Gastrocnemius medialis (tissue), 4 donors: ENCODE measurements around the gene GPR141. TPM values are rescaled to one million over a fixed set of nuclear protein-coding genes. Genes with fewer than 3 reads are reported as not detected.

Experiments
- ATAC-seq, 2 donors: fragments of 150-250 bp; one replicate each; pipeline ENCODE4 v1.9.1; 2016
- DNase-seq, 2 donors: peaks; one replicate each; pipeline ENCODE4 v3.0.0-alpha.2; 2019
- H3K27ac ChIP-seq, 4 donors: fragments of 200-600 bp; sonication (generic); 1 replicate in 1 of 4; 2 replicates in 3 of 4; pipeline ENCODE4 v1.5.1; 2016 to 2018; ENCODE audit warnings: mild to moderate bottlenecking in 2 of 4, moderate library complexity in 1 of 4
- H3K27me3 ChIP-seq, 3 donors: fragments of 200-600 bp; sonication (generic) in 2 of 3; 1 replicate in 1 of 3; 2 replicates in 2 of 3; pipeline versions ENCODE4 v1.5.1 to v1.6.0; 2016 to 2019; ENCODE audit warnings: mild to moderate bottlenecking in 1 of 3, moderate library complexity in 1 of 3
- H3K36me3 ChIP-seq, 2 donors: fragments of 200-600 bp; sonication (generic) in 1 of 2; one replicate each; pipeline ENCODE4 v1.5.1; 2017 to 2018
- H3K4me1 ChIP-seq, 2 donors: fragments of 200-600 bp; sonication (generic) in 1 of 2; one replicate each; pipeline ENCODE4 v1.5.1; 2016 to 2017; ENCODE audit warnings: mild to moderate bottlenecking in 2 of 2
- H3K4me3 ChIP-seq, 4 donors: fragments of 200-600 bp; sonication (generic) in 3 of 4; 1 replicate in 1 of 4; 2 replicates in 3 of 4; pipeline ENCODE4 v1.5.1; 2016 to 2019; ENCODE audit warnings: mild to moderate bottlenecking in 2 of 4
- H3K9me3 ChIP-seq, 3 donors: fragments of 200-600 bp; sonication (generic) in 2 of 3; 1 replicate in 1 of 3; 2 replicates in 2 of 3; pipeline ENCODE4 v1.5.1; 2016 to 2019
- POLR2A ChIP-seq, 2 donors: fragments of 450-650 bp; IDR thresholded peaks; one replicate each; pipeline ENCODE4 v1.6.1; 2017; ENCODE audit warnings: antibody characterized with exemption in 2 of 2, mild to moderate bottlenecking in 2 of 2, moderate library complexity in 2 of 2
- in situ Hi-C, 4 donors: fragments of 200-750 bp; cut with MboI; loops; one replicate each; pipeline versions ENCODE4 v1.15.0 to v1.8.0; 2017; ENCODE audit warnings: low sequenced_read_pairs in 4 of 4
- intact Hi-C: fragments of 100-400 bp; cut with DNase I; formaldehyde crosslinking; loops from one replicate; pipeline ENCODE4 v1.15.1; 2023; ENCODE audit warnings: low total_unique reads
- total RNA-seq, 4 donors: library from RNA; depleted of rRNA; stranded (reverse); fragments of >200 nt; gene quantifications; one replicate each; pipeline versions ENCODE4 v1.1.0 to v1.2.3, GENCODE V29; 2016
- TF ChIP-seq, protein P1 (sequence below), 5 experiments: fragments of 450-650 bp in 3 of 5; fragments of 200-600 bp in 2 of 5; sonication (generic) in 2 of 5; IDR thresholded peaks in 4 of 5; conservative IDR thresholded peaks in 1 of 5; 1 replicate in 4 of 5; 2 replicates in 1 of 5; pipeline ENCODE4 v1.5.1; 2016 to 2019; ENCODE audit warnings: antibody characterized with exemption in 5 of 5, mild to moderate bottlenecking in 3 of 5, moderate library complexity in 3 of 5

GPR141 gene
- total RNA-seq, 4 donors from 2014 or later: not detected

DNA sequence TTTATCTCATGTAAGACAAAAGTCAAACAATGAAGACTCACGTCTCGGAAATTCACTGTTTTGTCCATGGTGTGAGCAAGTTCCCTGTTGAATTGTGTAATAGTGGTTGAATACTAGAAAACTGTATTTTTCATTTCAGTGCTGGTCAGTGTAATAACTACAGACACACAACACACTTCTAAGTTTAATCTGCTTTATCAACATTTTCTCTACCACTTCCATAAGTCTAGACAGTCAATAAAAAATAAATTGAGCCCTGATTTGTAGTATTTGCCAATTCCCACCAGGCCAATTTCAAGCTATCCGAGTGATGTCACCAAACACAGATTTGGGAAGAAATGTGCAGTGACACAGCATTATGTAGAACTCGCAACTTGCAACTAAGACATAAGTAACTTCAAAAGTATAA is 81.9 kb downstream of the GPR141 start:
- H3K36me3 ChIP-seq: no peaks in the 10 kb centered on the region
- intact Hi-C loops: no loop called here
- no peaks in the 10 kb centered on the region for H3K9me3 ChIP-seq
- no peaks in the 10 kb centered on the region for H3K27me3 ChIP-seq
- ATAC-seq: no peak
- in situ Hi-C loops: no loop called here
- no peak overlapping the region for H3K4me3 ChIP-seq
- H3K27ac ChIP-seq: no peak overlapping the region
- TF ChIP-seq, protein P1, sequence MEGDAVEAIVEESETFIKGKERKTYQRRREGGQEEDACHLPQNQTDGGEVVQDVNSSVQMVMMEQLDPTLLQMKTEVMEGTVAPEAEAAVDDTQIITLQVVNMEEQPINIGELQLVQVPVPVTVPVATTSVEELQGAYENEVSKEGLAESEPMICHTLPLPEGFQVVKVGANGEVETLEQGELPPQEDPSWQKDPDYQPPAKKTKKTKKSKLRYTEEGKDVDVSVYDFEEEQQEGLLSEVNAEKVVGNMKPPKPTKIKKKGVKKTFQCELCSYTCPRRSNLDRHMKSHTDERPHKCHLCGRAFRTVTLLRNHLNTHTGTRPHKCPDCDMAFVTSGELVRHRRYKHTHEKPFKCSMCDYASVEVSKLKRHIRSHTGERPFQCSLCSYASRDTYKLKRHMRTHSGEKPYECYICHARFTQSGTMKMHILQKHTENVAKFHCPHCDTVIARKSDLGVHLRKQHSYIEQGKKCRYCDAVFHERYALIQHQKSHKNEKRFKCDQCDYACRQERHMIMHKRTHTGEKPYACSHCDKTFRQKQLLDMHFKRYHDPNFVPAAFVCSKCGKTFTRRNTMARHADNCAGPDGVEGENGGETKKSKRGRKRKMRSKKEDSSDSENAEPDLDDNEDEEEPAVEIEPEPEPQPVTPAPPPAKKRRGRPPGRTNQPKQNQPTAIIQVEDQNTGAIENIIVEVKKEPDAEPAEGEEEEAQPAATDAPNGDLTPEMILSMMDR (IDR thresholded peaks at IDR 0.05 in 4 of 5, conservative IDR thresholded peaks at IDR 0.05 in 1 of 5): no peak
- TF ChIP-seq POLR2A (IDR thresholded peaks at IDR 0.05): no peak
- H3K4me1 ChIP-seq: no peaks in the 10 kb centered on the region
- DNase-seq: no peak

DNA sequence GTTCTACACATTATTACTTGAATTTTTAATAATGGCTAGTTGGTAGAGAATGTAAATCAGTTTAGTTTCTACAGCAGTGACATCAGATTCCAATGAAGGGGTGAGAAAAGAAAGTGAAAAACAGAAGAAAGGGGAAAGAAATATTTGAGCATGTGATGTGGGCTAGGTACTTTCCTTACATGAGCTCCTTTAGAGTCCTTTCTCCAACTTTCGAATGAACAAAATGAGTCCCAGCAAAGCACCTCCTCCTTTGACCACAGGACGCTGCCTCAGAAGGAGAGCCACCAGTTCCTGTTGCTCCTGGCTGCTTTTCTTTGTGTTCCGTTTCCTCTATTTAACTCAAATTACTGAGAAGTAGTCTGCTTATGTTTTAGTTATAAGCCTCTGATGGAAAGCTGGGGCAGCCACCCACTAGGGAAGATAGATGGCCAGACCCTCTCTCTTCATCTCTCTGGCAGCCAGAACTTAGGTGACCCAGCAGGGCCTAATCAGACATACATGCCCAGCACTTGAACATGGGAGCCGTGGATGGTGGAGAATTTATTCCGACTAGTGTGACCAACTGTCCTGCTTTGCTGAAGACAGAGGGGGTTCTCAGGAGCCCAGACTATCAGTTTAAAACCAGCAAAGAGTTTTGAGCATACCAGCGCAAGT is 82.4 kb downstream of the GPR141 start:
- DNase-seq (no peak), ATAC-seq (peak in 1 of 2 donors; percentile 33)
- no peak for TF ChIP-seq POLR2A (IDR thresholded peaks at IDR 0.05)
- TF ChIP-seq, protein P1 (IDR thresholded peaks at IDR 0.05 in 4 of 5, conservative IDR thresholded peaks at IDR 0.05 in 1 of 5): no peak
- Histone ChIP-seq H3K4me1 (no peaks in the 10 kb centered on the region), H3K9me3 (no peaks in the 10 kb centered on the region), H3K27me3 (no peaks in the 10 kb centered on the region), H3K36me3 (no peaks in the 10 kb centered on the region), H3K4me3 (no peak overlapping the region), H3K27ac (no peak overlapping the region)
- in situ Hi-C loops (no loop called here), intact Hi-C loops (no loop called here)

DNA sequence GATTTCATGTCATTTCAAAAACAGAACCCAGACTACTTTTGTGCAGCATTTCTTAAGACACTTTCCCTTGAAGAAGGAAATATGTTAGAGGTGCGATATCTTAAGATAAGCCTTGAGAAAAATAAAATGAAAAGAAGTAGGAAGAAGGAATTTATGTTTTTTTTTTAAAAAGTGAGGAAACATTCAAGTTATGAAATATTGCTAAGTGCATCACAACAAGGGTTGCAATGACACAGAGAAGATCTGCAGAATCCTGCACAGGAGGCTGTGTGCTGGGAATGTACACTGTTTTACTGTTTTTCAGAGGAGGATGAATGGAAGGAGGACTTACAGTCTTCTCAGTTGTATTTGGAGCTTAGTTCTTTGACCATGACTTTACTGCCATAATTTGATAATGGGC is 85.0 kb downstream of the GPR141 start:
- H3K9me3 ChIP-seq: no peaks in the 10 kb centered on the region
- intact Hi-C loops (no loop called here), in situ Hi-C loops (no loop called here)
- no peak for ATAC-seq
- no peaks in the 10 kb centered on the region for H3K4me1 ChIP-seq
- H3K4me3 ChIP-seq: no peak overlapping the region
- DNase-seq: no peak
- H3K27ac ChIP-seq: no peak overlapping the region
- TF ChIP-seq, protein P1 (IDR thresholded peaks at IDR 0.05 in 4 of 5, conservative IDR thresholded peaks at IDR 0.05 in 1 of 5): no peak
- TF ChIP-seq POLR2A (IDR thresholded peaks at IDR 0.05): no peak
- no peaks in the 10 kb centered on the region for H3K27me3 ChIP-seq
- H3K36me3 ChIP-seq: no peaks in the 10 kb centered on the region

DNA sequence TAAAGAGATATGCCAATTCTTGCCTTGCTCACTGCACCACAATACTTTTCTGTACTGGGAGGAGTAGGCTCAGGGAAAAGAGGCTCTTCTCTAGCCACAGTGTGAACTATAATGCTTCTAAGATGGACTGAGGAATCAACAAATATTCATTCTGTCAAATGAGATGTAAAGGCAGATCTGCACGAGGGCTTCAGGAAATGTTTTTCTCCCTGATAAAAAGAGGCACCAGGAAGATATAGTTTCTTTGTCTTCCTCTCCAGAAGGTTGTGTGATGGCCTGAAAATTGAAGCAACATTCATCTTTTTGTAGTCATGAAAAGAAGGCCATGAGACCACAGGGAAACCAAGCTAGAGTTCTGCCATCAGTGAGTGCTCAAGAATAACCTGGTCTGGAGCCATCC is 85.7 kb downstream of the GPR141 start:
- Histone ChIP-seq H3K27ac (no peak overlapping the region), H3K27me3 (no peaks in the 10 kb centered on the region), H3K9me3 (no peaks in the 10 kb centered on the region), H3K4me1 (no peaks in the 10 kb centered on the region), H3K36me3 (no peaks in the 10 kb centered on the region), H3K4me3 (no peak overlapping the region)
- ATAC-seq (no peak), DNase-seq (no peak)
- intact Hi-C loops: no loop called here
- in situ Hi-C loops: no loop called here
- TF ChIP-seq, protein P1 (IDR thresholded peaks at IDR 0.05 in 4 of 5, conservative IDR thresholded peaks at IDR 0.05 in 1 of 5): no peak
- TF ChIP-seq POLR2A (IDR thresholded peaks at IDR 0.05): no peak

DNA sequence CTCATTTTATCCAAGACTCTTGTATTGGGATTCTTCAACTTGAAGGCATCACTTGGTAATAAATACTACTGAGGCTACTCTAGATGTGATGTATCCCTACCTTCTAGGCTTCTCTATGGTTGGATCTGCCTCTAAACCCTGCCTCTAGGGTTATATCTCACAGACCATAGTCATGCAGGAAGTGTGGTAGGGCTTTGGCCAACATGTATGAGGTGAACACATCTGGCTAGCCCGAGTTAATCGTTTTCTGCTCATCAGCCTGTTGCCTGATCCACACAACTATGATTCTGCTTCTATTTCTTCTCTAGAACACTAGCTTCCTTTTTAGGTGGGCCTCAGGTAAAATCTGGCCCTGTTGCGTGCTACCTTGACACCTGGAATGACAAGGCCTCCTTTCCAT is 86.2 kb downstream of the GPR141 start:
- no peaks in the 10 kb centered on the region for H3K27me3 ChIP-seq
- DNase-seq (no peak), ATAC-seq (no peak)
- no peak overlapping the region for H3K27ac ChIP-seq
- no peaks in the 10 kb centered on the region for H3K36me3 ChIP-seq
- H3K4me1 ChIP-seq: no peaks in the 10 kb centered on the region
- in situ Hi-C loops: no loop called here
- no peak overlapping the region for H3K4me3 ChIP-seq
- TF ChIP-seq, protein P1 (IDR thresholded peaks at IDR 0.05 in 4 of 5, conservative IDR thresholded peaks at IDR 0.05 in 1 of 5): no peak
- no peak for TF ChIP-seq POLR2A (IDR thresholded peaks at IDR 0.05)
- H3K9me3 ChIP-seq: no peaks in the 10 kb centered on the region
- intact Hi-C loops: no loop called here
